Natural killer cell (primary cell): ENCODE measurements around the gene SLC6A11. TPM values are rescaled to one million over a fixed set of nuclear protein-coding genes. Genes with fewer than 3 reads are reported as not detected.

Source experiments
- ATAC-seq, 3 donors: fragments of 150-1000 bp in 2 of 3; fragments of 200-7000 bp in 1 of 3; cut with Tn5 transposase; 1 replicate in 1 of 3; 2 replicates in 2 of 3; pipeline ENCODE4 v1.10.0; 2021; ENCODE audit warnings: mild to moderate bottlenecking in 2 of 3, moderate library complexity in 2 of 3
- DNase-seq, 2 donors: peaks; one replicate each; pipeline versions ENCODE4 v3.0.0 to v3.0.0-alpha.2; 2013 to 2021; ENCODE audit warnings: mixed read lengths in 1 of 2
- H3K27ac ChIP-seq: one replicate; pipeline ENCODE4 v1.5.1; 2013; ENCODE audit warnings: mild to moderate bottlenecking, low read length
- H3K27me3 ChIP-seq: one replicate; pipeline ENCODE4 v1.6.1; 2013; ENCODE audit warnings: low read length; ENCODE audit not compliant: control insufficient read depth, insufficient read depth
- H3K36me3 ChIP-seq: one replicate; pipeline ENCODE4 v1.6.1; 2013; ENCODE audit warnings: low read length; ENCODE audit not compliant: control insufficient read depth, insufficient read depth
- H3K4me1 ChIP-seq: one replicate; pipeline ENCODE4 v1.6.1; 2013; ENCODE audit warnings: low read length; ENCODE audit not compliant: control insufficient read depth, insufficient read depth
- H3K4me3 ChIP-seq: one replicate; pipeline ENCODE4 v1.5.1; 2013; ENCODE audit warnings: low read length
- H3K9me3 ChIP-seq: one replicate; pipeline ENCODE4 v1.6.1; 2013; ENCODE audit warnings: low read length; ENCODE audit not compliant: control insufficient read depth, insufficient read depth
- H3K27ac Mint-ChIP-seq, 2 donors: one replicate each; pipeline ENCODE4 v1.8.0; 2022; ENCODE audit warnings: mild to moderate bottlenecking in 2 of 2, mixed read lengths in 2 of 2, moderate library complexity in 1 of 2
- H3K27me3 Mint-ChIP-seq, 2 donors: one replicate each; pipeline ENCODE4 v1.8.0; 2022; ENCODE audit warnings: low read depth in 2 of 2, mixed read lengths in 2 of 2
- H3K36me3 Mint-ChIP-seq: one replicate; pipeline ENCODE4 v1.8.0; 2022; ENCODE audit warnings: mixed read lengths
- H3K4me1 Mint-ChIP-seq, 2 donors: one replicate each; pipeline ENCODE4 v1.8.0; 2022; ENCODE audit warnings: mixed read lengths in 2 of 2
- H3K4me3 Mint-ChIP-seq: one replicate; pipeline ENCODE4 v1.8.0; 2022; ENCODE audit warnings: mild to moderate bottlenecking, moderate library complexity, mixed read lengths
- H3K9me3 Mint-ChIP-seq, 2 donors: one replicate each; pipeline ENCODE4 v1.8.0; 2022; ENCODE audit warnings: mixed read lengths in 2 of 2
- WGBS: methylation state at CpG from one replicate; pipeline ENCODE4 v1.1.7; 2013; ENCODE audit warnings: missing lambda C conversion rate; ENCODE audit not compliant: insufficient coverage; 5-methylcytosine and 5-hydroxymethylcytosine counted together
- intact Hi-C: fragments of 100-400 bp; cut with micrococcal nuclease; formaldehyde crosslinking; loops from one replicate; pipeline ENCODE4 v1.14.2; 2022
- total RNA-seq, 4 donors: library from RNA; stranded (reverse); fragments of 120-200 nt in 1 of 4; gene quantifications; one replicate each; pipeline versions ENCODE4 v1.2.3 to v1.2.4, GENCODE V29; 2013 to 2022
- TF ChIP-seq, protein P1 (sequence below): fragments of 200-600 bp; IDR thresholded peaks from one replicate; pipeline ENCODE4 v1.8.0; 2022; ENCODE audit warnings: antibody characterized with exemption

The SLC6A11 gene
- total RNA-seq, 3 donors from 2014 or later (not counting 1 experiment from before 2014, with no cell fraction given), result not detected

DNA sequence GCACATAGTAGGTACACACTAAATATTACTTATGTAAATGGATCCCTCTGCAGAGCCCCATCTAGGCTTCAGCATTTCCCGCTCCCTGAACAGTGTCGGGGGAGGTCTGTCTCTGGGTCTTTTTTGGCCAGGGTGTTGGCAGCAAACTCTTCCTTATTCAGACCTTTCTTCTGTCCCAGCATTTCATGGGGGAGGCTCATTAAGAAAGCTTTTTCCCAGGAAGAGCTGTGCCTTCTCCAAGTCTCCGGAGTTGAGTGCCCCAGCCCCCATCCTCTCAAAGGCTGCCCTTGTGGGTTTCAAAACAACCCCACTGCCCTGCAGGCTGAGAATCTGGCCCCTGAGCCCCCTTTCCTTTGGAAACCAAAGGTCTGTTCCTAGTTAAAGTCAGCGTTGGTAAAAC is 25.1 kb downstream of the SLC6A11 start:
- H3K4me3 Mint-ChIP-seq, result no peak overlapping the region
- Histone ChIP-seq H3K4me1 (no peaks in the 10 kb centered on the region), H3K27ac (no peak overlapping the region), H3K9me3 (no peaks in the 10 kb centered on the region), H3K4me3 (no peak overlapping the region), H3K36me3 (no peaks in the 10 kb centered on the region), H3K27me3 (no peaks in the 10 kb centered on the region)
- WGBS, result 94% methylated on average over 4 of the region's 4 CpGs
- H3K4me1 Mint-ChIP-seq, result no peaks in the 10 kb centered on the region
- no peaks in the 10 kb centered on the region for H3K9me3 Mint-ChIP-seq
- intact Hi-C loops, result no loop called here
- DNase-seq (no peak), ATAC-seq (no peak)
- H3K27me3 Mint-ChIP-seq, result peaks cover 6 to 16% of the 10 kb centered on the region in 2 donors
- TF ChIP-seq, protein P1, sequence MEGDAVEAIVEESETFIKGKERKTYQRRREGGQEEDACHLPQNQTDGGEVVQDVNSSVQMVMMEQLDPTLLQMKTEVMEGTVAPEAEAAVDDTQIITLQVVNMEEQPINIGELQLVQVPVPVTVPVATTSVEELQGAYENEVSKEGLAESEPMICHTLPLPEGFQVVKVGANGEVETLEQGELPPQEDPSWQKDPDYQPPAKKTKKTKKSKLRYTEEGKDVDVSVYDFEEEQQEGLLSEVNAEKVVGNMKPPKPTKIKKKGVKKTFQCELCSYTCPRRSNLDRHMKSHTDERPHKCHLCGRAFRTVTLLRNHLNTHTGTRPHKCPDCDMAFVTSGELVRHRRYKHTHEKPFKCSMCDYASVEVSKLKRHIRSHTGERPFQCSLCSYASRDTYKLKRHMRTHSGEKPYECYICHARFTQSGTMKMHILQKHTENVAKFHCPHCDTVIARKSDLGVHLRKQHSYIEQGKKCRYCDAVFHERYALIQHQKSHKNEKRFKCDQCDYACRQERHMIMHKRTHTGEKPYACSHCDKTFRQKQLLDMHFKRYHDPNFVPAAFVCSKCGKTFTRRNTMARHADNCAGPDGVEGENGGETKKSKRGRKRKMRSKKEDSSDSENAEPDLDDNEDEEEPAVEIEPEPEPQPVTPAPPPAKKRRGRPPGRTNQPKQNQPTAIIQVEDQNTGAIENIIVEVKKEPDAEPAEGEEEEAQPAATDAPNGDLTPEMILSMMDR, result no peak
- H3K36me3 Mint-ChIP-seq, result no peaks in the 10 kb centered on the region
- no peak overlapping the region for H3K27ac Mint-ChIP-seq

DNA sequence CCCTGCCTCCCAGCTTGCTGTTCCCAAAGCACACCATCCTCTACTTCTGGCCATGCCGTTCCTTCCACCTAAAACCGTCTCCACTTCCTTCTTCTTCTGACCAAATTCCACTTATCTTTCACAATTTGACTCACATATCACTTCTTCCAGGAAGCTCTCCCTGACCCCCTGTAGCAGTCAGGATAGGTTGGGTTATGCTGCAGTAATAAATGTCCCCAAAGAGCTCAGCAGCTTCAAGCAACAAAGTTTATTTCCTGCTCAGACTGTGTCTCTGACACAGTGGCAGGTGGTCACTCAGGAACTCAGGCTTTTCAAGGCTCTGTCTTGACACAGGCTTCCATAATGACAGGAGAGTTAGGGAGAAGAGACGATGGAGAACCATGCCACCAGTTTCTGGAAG is 27.4 kb downstream of the SLC6A11 start:
- no peaks in the 10 kb centered on the region for H3K9me3 Mint-ChIP-seq
- H3K27ac ChIP-seq, result no peak overlapping the region
- 91% methylated on average over 3 of the region's 3 CpGs for WGBS
- no peaks in the 10 kb centered on the region for H3K27me3 ChIP-seq
- peaks cover 6 to 10% of the 10 kb centered on the region in 2 donors for H3K27me3 Mint-ChIP-seq
- DNase-seq (no peak), ATAC-seq (no peak)
- H3K4me3 ChIP-seq, result no peak overlapping the region
- no peaks in the 10 kb centered on the region for H3K4me1 ChIP-seq
- no peaks in the 10 kb centered on the region for H3K4me1 Mint-ChIP-seq
- H3K36me3 ChIP-seq, result no peaks in the 10 kb centered on the region
- H3K36me3 Mint-ChIP-seq, result no peaks in the 10 kb centered on the region
- TF ChIP-seq, protein P1, result no peak
- H3K4me3 Mint-ChIP-seq, result no peak overlapping the region
- H3K27ac Mint-ChIP-seq, result no peak overlapping the region
- no peaks in the 10 kb centered on the region for H3K9me3 ChIP-seq
- intact Hi-C loops, result no loop called here

DNA sequence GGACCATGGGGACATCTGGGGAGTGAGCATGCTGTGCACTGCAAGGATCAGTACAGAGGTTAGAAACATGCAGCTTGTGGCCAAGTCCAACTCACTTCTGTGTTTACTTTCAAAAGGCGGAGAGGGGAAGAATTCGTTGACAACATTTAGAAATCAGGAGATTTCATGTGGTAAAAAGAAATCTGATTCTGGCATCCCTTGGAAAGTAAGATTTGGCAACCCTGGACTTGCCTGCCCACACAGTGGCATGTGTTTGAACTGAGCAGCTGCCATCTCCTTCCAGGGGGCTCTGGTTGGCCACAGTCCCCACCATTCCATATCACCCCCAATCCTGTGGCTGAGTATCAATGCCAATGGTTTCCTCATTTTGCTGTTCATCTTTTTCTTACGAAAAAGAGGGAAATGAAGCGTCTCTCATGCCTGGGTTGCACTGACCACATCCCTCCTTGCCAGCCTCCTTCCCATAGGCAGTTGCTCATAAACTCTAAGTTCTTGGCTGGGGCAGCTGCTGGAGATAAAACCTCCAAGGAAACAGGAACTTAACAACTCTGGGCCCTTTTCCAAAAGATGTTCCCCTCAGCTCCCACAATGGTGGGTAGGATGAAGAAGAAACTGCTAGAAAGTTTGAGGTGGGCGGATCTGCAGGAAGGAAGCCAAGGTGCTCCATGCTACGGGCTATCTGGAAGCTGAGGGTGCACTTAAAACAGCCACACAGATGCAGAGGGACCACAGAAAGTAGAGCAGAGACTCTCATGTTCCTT is 29.2 kb downstream of the SLC6A11 start:
- WGBS, result 32% methylated on average over 6 of the region's 6 CpGs
- H3K9me3 ChIP-seq, result no peaks in the 10 kb centered on the region

More for the DNA sequence above, 29.2 kb downstream of the SLC6A11 start:
- Histone ChIP-seq H3K27me3 (no peaks in the 10 kb centered on the region), H3K36me3 (no peaks in the 10 kb centered on the region), H3K4me3 (no peak overlapping the region), H3K4me1 (no peaks in the 10 kb centered on the region), H3K27ac (no peak overlapping the region)
- intact Hi-C loops, result no loop called here
- TF ChIP-seq, protein P1, result no peak
- Mint-ChIP-seq H3K4me1 (no peaks in the 10 kb centered on the region), H3K27me3 (peaks cover 3 to 10% of the 10 kb centered on the region in 2 donors), H3K4me3 (no peak overlapping the region), H3K36me3 (no peaks in the 10 kb centered on the region), H3K27ac (no peak overlapping the region), H3K9me3 (no peaks in the 10 kb centered on the region)
- no peak for DNase-seq
- ATAC-seq, result no peak
